ENCODE data around the gene CPA3.

CPA3 gene

GRCh38 chr3:148840451-148840850, 24.6 kb upstream of the CPA3 start:
- no peak for TF ChIP-seq CTCF (IDR thresholded peaks at IDR 0.05; ENCODE audit: control extremely low read depth, extremely low read depth, low read depth, missing control alignments)
- POLR2A ChIA-PET, result no interaction called here
- DNase-seq (ENCODE audit: extremely low spot score), result no peak
- CTCF ChIA-PET, result interaction anchor here (0.9 to 2.3 kb wide), 3 partner anchors 20 to 28 kb away, joined by 4 to 5 read pairs (median 4); no protein-coding TSS in a partner anchor

GRCh38 chr3:148845756-148846395, 19.2 kb upstream of the CPA3 start:
- ChIA-PET CTCF (interaction anchor here (0.8 to 8.1 kb wide), 3 partner anchors 9 to 23 kb away, joined by 3 to 46 read pairs (median 5); no protein-coding TSS in a partner anchor), POLR2A (no interaction called here)
- DNase-seq (ENCODE audit: extremely low spot score), result no peak
- TF ChIP-seq CTCF (IDR thresholded peaks at IDR 0.05; ENCODE audit: control extremely low read depth, extremely low read depth, low read depth, missing control alignments), result no peak

- no peak for DNase-seq (ENCODE audit: extremely low spot score)
- no peak for TF ChIP-seq CTCF (IDR thresholded peaks at IDR 0.05; ENCODE audit: control extremely low read depth, extremely low read depth, low read depth, missing control alignments)
- ChIA-PET CTCF (interaction anchor here (8.1 kb wide), 1 partner anchor 14 kb away, joined by 46 read pairs; no protein-coding TSS in a partner anchor), POLR2A (no interaction called here)
Observed at GRCh38 chr3:148847351-148847750, 17.7 kb upstream of the CPA3 start.

GRCh38 chr3:148848410-148848809, 16.7 kb upstream of the CPA3 start:
- CTCF ChIA-PET, result interaction anchor here (8.1 kb wide), 1 partner anchor 13 kb away, joined by 46 read pairs; no protein-coding TSS in a partner anchor
- POLR2A ChIA-PET, result no interaction called here
- DNase-seq (ENCODE audit: extremely low spot score), result no peak
- TF ChIP-seq CTCF (IDR thresholded peaks at IDR 0.05; ENCODE audit: control extremely low read depth, extremely low read depth, low read depth, missing control alignments), result no peak

- no peak for DNase-seq (ENCODE audit: extremely low spot score)
- POLR2A ChIA-PET, result no interaction called here
- no peak for TF ChIP-seq CTCF (IDR thresholded peaks at IDR 0.05; ENCODE audit: control extremely low read depth, extremely low read depth, low read depth, missing control alignments)
- CTCF ChIA-PET, result interaction anchor here (1.0 to 8.1 kb wide), 3 partner anchors 9 to 26 kb away, joined by 4 to 46 read pairs (median 4); no protein-coding TSS in a partner anchor
Observed at GRCh38 chr3:148852271-148852992, 12.7 kb upstream of the CPA3 start.

GRCh38 chr3:148853076-148853475, 12.0 kb upstream of the CPA3 start:
- no peak for DNase-seq (ENCODE audit: extremely low spot score)
- CTCF ChIA-PET, result interaction anchor here (1.0 to 8.1 kb wide), 5 partner anchors 8 to 91 kb away, joined by 3 to 46 read pairs (median 4); no protein-coding TSS in a partner anchor
- no peak for TF ChIP-seq CTCF (IDR thresholded peaks at IDR 0.05; ENCODE audit: control extremely low read depth, extremely low read depth, low read depth, missing control alignments)
- POLR2A ChIA-PET, result no interaction called here
